MM.1S (cell line): ENCODE measurements around the gene POLR3C.

Source experiments
- DNase-seq: peaks from one replicate; pipeline ENCODE4 v3.0.0-alpha.2; 2015
- H2AFZ ChIP-seq: fragments of 300-600 bp; sonication (generic); 2 replicates; pipeline ENCODE4 v1.6.0; 2016; ENCODE audit warnings: antibody characterized with exemption, low read length
- H3F3A ChIP-seq: fragments of 300-600 bp; sonication (generic); 2 replicates; pipeline ENCODE4 v1.6.1; 2016; ENCODE audit warnings: mild to moderate bottlenecking, antibody characterized with exemption, low read length, moderate library complexity, mixed read lengths; ENCODE audit not compliant: insufficient read depth
- H3K27ac ChIP-seq: fragments of 300-600 bp; sonication (generic); 2 replicates; pipeline ENCODE4 v1.5.1; 2016; ENCODE audit warnings: mild to moderate bottlenecking, low read length
- H3K27me3 ChIP-seq: fragments of 300-600 bp; sonication (generic); replicated peaks from 2 replicates; pipeline ENCODE4 v1.6.0; 2016; ENCODE audit warnings: low read length; ENCODE audit not compliant: insufficient read depth
- H3K36me3 ChIP-seq: fragments of 300-600 bp; sonication (generic); replicated peaks from 2 replicates; pipeline ENCODE4 v1.6.1; 2016; ENCODE audit warnings: mild to moderate bottlenecking, low read length, mixed read lengths; ENCODE audit not compliant: insufficient read depth
- H3K4me1 ChIP-seq: fragments of 300-600 bp; sonication (generic); 2 replicates; pipeline ENCODE4 v1.6.1; 2016; ENCODE audit warnings: low read length, mixed read lengths
- H3K4me2 ChIP-seq: fragments of 300-600 bp; sonication (generic); 2 replicates; pipeline ENCODE4 v1.6.0; 2016; ENCODE audit warnings: low read depth, low read length
- H3K4me3 ChIP-seq: fragments of 300-600 bp; sonication (generic); 2 replicates; pipeline ENCODE4 v1.5.1; 2016; ENCODE audit warnings: low read length, mixed read lengths
- H3K79me2 ChIP-seq: fragments of 300-600 bp; sonication (generic); 2 replicates; pipeline ENCODE4 v1.6.1; 2016; ENCODE audit warnings: mixed run types, low read length, mixed read lengths
- H3K9ac ChIP-seq: fragments of 300-600 bp; sonication (generic); 2 replicates; pipeline ENCODE4 v1.6.1; 2016; ENCODE audit warnings: low read length, mixed read lengths
- H3K9me2 ChIP-seq: fragments of 300-600 bp; sonication (generic); replicated peaks from 2 replicates; pipeline ENCODE4 v1.6.1; 2016; ENCODE audit warnings: mild to moderate bottlenecking, low read length, mixed read lengths; ENCODE audit not compliant: insufficient read depth
- H3K9me3 ChIP-seq: fragments of 300-600 bp; sonication (generic); replicated peaks from 2 replicates; pipeline ENCODE4 v1.6.1; 2016; ENCODE audit warnings: mild to moderate bottlenecking, low read length, mixed read lengths; ENCODE audit not compliant: insufficient read depth
- H4K20me1 ChIP-seq: fragments of 300-600 bp; sonication (generic); 2 replicates; pipeline ENCODE4 v1.6.1; 2016; ENCODE audit warnings: mild to moderate bottlenecking, low read length, moderate library complexity, mixed read lengths; ENCODE audit not compliant: insufficient read depth
- EZH2 ChIP-seq: fragments of 300-600 bp; sonication (generic); optimal IDR thresholded peaks from 2 replicates; pipeline ENCODE3; 2017; ENCODE audit warnings: low read depth, mild to moderate bottlenecking, antibody characterized with exemption, low read length, mixed read lengths
- EZH2phosphoT487 ChIP-seq: fragments of 300-600 bp; sonication (generic); IDR thresholded peaks from 2 replicates; pipeline ENCODE4 v1.6.1; 2018; ENCODE audit warnings: antibody characterized with exemption, low read length
- TF ChIP-seq, protein P1 (sequence below): fragments of 300-600 bp; sonication (generic); IDR thresholded peaks from 2 replicates; pipeline ENCODE4 v1.5.1; 2016; ENCODE audit warnings: antibody characterized with exemption, low read length, mixed read lengths

The POLR3C gene

DNA sequence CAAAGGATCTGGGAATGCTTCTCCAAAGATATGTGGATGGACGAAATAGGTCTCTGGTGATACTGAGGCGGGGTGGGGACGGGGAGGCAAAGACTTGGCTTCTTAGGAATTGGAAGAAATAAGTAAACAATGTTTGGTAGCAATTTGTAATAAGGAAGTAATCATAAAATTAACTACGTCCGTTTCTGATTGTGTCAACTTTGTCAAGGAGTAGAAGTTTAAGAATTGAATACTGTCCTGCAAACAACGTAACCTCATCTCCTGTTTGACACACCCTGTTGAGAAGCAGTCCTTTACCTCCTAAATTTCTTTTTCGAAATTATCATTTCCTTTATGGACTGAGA, 471 bp downstream of the POLR3C start:
- no peaks in the 10 kb centered on the region for H4K20me1 ChIP-seq
- peak overlapping the region; percentile 68; the same call in 1 of the 2 replicates for H3K27ac ChIP-seq
- H3K9ac ChIP-seq: peak overlapping the region; percentile 76
- DNase-seq: no peak
- no peaks in the 10 kb centered on the region for H3K9me3 ChIP-seq
- H3K4me3 ChIP-seq: peak overlapping the region; percentile 73
- no peaks in the 10 kb centered on the region for H3K9me2 ChIP-seq
- H2AFZ ChIP-seq: peak overlapping the region; percentile 73
- peaks cover 13% of the 10 kb centered on the region; the same call in 1 of the 2 replicates for H3K36me3 ChIP-seq
- TF ChIP-seq EZH2phosphoT487: no peak
- TF ChIP-seq EZH2: no peak
- TF ChIP-seq, protein P1, sequence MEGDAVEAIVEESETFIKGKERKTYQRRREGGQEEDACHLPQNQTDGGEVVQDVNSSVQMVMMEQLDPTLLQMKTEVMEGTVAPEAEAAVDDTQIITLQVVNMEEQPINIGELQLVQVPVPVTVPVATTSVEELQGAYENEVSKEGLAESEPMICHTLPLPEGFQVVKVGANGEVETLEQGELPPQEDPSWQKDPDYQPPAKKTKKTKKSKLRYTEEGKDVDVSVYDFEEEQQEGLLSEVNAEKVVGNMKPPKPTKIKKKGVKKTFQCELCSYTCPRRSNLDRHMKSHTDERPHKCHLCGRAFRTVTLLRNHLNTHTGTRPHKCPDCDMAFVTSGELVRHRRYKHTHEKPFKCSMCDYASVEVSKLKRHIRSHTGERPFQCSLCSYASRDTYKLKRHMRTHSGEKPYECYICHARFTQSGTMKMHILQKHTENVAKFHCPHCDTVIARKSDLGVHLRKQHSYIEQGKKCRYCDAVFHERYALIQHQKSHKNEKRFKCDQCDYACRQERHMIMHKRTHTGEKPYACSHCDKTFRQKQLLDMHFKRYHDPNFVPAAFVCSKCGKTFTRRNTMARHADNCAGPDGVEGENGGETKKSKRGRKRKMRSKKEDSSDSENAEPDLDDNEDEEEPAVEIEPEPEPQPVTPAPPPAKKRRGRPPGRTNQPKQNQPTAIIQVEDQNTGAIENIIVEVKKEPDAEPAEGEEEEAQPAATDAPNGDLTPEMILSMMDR: no peak
- H3K79me2 ChIP-seq: peaks cover 39% of the 10 kb centered on the region
- H3K27me3 ChIP-seq: no peaks in the 10 kb centered on the region
- H3K4me2 ChIP-seq: peak overlapping the region; percentile 75
- H3F3A ChIP-seq: peaks cover 17% of the 10 kb centered on the region
- peaks cover 33% of the 10 kb centered on the region for H3K4me1 ChIP-seq

DNA sequence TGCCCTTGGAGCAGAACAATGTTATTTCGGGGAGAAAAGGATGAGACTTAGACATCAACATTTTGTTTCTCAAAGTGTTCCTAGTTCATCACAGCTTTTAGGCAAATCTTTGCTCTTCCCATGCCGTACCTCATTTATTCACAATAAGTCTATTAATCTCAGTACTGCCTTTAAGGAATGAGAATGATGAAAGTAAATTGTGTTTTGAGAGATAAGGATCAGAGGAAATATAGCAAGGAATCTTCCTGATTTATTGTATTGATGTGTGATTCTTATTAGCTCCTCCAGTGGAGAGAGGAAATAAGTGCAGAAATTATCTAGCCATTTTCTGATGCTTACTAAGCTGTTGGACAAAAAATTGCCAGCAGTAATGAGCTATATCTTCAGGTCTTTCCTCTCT, 2.0 kb downstream of the POLR3C start:
- Histone ChIP-seq H3K36me3 (peaks cover 22% of the 10 kb centered on the region), H3K4me2 (no peak overlapping the region), H3K79me2 (peaks cover 41% of the 10 kb centered on the region), H3F3A (peaks cover 17% of the 10 kb centered on the region), H3K9ac (no peak overlapping the region), H2AFZ (no peak overlapping the region), H3K27me3 (no peaks in the 10 kb centered on the region), H4K20me1 (no peaks in the 10 kb centered on the region), H3K27ac (no peak overlapping the region), H3K4me1 (peaks cover 33% of the 10 kb centered on the region), H3K9me3 (no peaks in the 10 kb centered on the region), H3K9me2 (no peaks in the 10 kb centered on the region), H3K4me3 (no peak overlapping the region)
- no peak for DNase-seq
- TF ChIP-seq EZH2: no peak
- TF ChIP-seq, protein P1: peak; percentile 25; the same call in 1 of the 2 replicates

DNA sequence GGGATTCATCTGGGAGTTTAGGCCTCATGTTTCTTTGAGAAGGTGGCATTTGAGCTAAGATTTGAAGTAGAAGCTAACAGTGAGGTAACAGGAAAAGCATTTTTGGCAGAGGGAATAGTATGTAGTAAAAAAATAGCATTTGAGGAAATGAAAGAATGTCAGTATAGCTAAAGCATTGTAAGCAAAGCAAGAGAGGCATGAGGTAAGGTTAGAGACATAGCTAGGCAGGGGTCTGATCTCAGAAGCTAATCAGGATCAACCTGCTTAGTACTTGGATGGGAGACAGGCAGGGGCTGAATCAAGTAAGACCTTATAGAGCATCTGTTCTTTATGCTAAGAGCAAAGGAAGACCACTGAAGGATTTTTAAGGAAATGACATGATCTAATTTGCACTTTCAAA, 4.0 kb downstream of the POLR3C start:
- H3K27ac ChIP-seq: peak overlapping the region; percentile 68
- H3K4me3 ChIP-seq: no peak overlapping the region
- H3K27me3 ChIP-seq: no peaks in the 10 kb centered on the region
- peaks cover 17% of the 10 kb centered on the region for H3F3A ChIP-seq
- no peak for DNase-seq
- H3K9me3 ChIP-seq: no peaks in the 10 kb centered on the region
- H3K79me2 ChIP-seq: peaks cover 38% of the 10 kb centered on the region
- H3K4me2 ChIP-seq: peak overlapping the region; percentile 5; the same call in 1 of the 2 replicates
- H3K4me1 ChIP-seq: peaks cover 33% of the 10 kb centered on the region
- H3K9me2 ChIP-seq: no peaks in the 10 kb centered on the region
- H3K36me3 ChIP-seq: peaks cover 26% of the 10 kb centered on the region
- no peaks in the 10 kb centered on the region for H4K20me1 ChIP-seq
- TF ChIP-seq EZH2phosphoT487 (no peak), EZH2 (no peak)
- TF ChIP-seq, protein P1: no peak
- H2AFZ ChIP-seq: no peak overlapping the region
- H3K9ac ChIP-seq: peak overlapping the region; percentile 0; the same call in 1 of the 2 replicates
